ENCODE measurements around the gene ABL1. TPM values are rescaled to one million over a fixed set of nuclear protein-coding genes. Genes with fewer than 3 reads are reported as not detected.

The ABL1 gene
- total RNA-seq, 4 donors from 2014 or later = 58.0 to 105 (median 78.6) TPM

- Histone ChIP-seq H3K27me3 (peaks cover 2 to 96% of the 10 kb centered on the region in 2 donors), H3K36me3 (no peaks in the 10 kb centered on the region), H3K4me1 (peaks cover 0 to 34% (median 14%) of the 10 kb centered on the region in 4 donors), H3K9me3 (no peaks in the 10 kb centered on the region), H3K4me3 (no peak overlapping the region), H3K27ac (no peak overlapping the region)
- no peak for TF ChIP-seq CTCF (IDR thresholded peaks at IDR 0.05)
- TF ChIP-seq EP300 (IDR thresholded peaks at IDR 0.05) = no peak
- no peak for TF ChIP-seq POLR2A (IDR thresholded peaks at IDR 0.05)
- DNase-seq (ENCODE audit: low spot score in 2 of 2) = no peak
- 33 to 38% methylated on average over 10 to 12 of the region's 12 CpGs for WGBS, 2 donors
Measured at GRCh38 chr9:130936285-130937117, 101.4 kb downstream of the ABL1 start.

Other genes starting within 250 kb of the ABL1 start
- not detected for gene PRDM12, start 170.7 kb upstream of the ABL1 start, total RNA-seq
- gene EXOSC2, start 141.5 kb upstream of the ABL1 start, total RNA-seq = 10 to 100 TPM; 17.3 to 26.7 (median 24.9) TPM
- not detected for gene QRFP, start 61.6 kb downstream of the ABL1 start, total RNA-seq
- not detected for gene FIBCD1, start 104.0 kb downstream of the ABL1 start, total RNA-seq
- gene LAMC3, start 173.9 kb downstream of the ABL1 start, total RNA-seq = 1 to 10 TPM in 1 of 4 donors, under 1 TPM in 1, not detected in 2; 0.21 to 1.6 TPM